DOHH2 (cell line): Measurements from ENCODE around the gene SLC43A2.

Experiments
- H3F3A ChIP-seq: fragments of 200-600 bp; sonication (generic), shearing (Covaris generic); 2 replicates; pipeline ENCODE4 v1.6.0; 2016; ENCODE audit warnings: antibody characterized with exemption, mild to moderate bottlenecking; ENCODE audit not compliant: control insufficient read depth, insufficient read depth
- H3K27ac ChIP-seq: fragments of 200-600 bp; sonication (generic); 2 replicates; pipeline ENCODE4 v1.5.1; 2014; ENCODE audit warnings: low read depth, mild to moderate bottlenecking, low read length, moderate library complexity
- H3K27me3 ChIP-seq: fragments of 200-600 bp; sonication (generic); 2 replicates; pipeline ENCODE4 v1.6.1; 2014; ENCODE audit warnings: mild to moderate bottlenecking, low read length, mixed read lengths; ENCODE audit not compliant: control insufficient read depth
- H3K36me3 ChIP-seq: fragments of 200-600 bp; sonication (generic); 2 replicates; pipeline ENCODE4 v1.6.1; 2014; ENCODE audit warnings: mild to moderate bottlenecking, low read length, moderate library complexity, mixed read lengths; ENCODE audit not compliant: control insufficient read depth
- H3K4me1 ChIP-seq: fragments of 200-600 bp; sonication (generic); 2 replicates; pipeline ENCODE4 v1.6.1; 2014; ENCODE audit warnings: mild to moderate bottlenecking, low read length, mixed read lengths; ENCODE audit not compliant: control insufficient read depth
- H3K4me2 ChIP-seq: fragments of 200-600 bp; sonication (generic); 2 replicates; pipeline ENCODE4 v1.6.0; 2014; ENCODE audit warnings: mild to moderate bottlenecking, low read length, moderate library complexity
- H3K4me3 ChIP-seq: fragments of 200-600 bp; sonication (generic); 2 replicates; pipeline ENCODE4 v1.5.1; 2014; ENCODE audit warnings: mild to moderate bottlenecking, low read length, mixed read lengths
- H3K79me2 ChIP-seq: fragments of 200-600 bp; sonication (generic); 2 replicates; pipeline ENCODE4 v1.6.1; 2014; ENCODE audit warnings: mild to moderate bottlenecking, low read length, mixed read lengths; ENCODE audit not compliant: control insufficient read depth
- H3K9me2 ChIP-seq: fragments of 200-600 bp; sonication (generic); replicated peaks from 2 replicates; pipeline ENCODE4 v1.6.1; 2014; ENCODE audit warnings: mild to moderate bottlenecking, low read length, mixed read lengths; ENCODE audit not compliant: control insufficient read depth
- H3K9me3 ChIP-seq: fragments of 200-600 bp; sonication (generic); 2 replicates; pipeline ENCODE4 v1.6.1; 2014; ENCODE audit warnings: antibody characterized with exemption, low read length, mixed read lengths; ENCODE audit not compliant: control insufficient read depth, insufficient read depth
- H4K20me1 ChIP-seq: fragments of 200-600 bp; sonication (generic); 2 replicates; pipeline ENCODE4 v1.6.0; 2014; ENCODE audit warnings: low read depth, mild to moderate bottlenecking, antibody characterized with exemption, low read length, moderate library complexity; ENCODE audit not compliant: control insufficient read depth, insufficient read depth
- EZH2phosphoT487 ChIP-seq: fragments of 200-600 bp; sonication (generic); IDR thresholded peaks from 2 replicates; pipeline ENCODE4 v1.6.1; 2017; ENCODE audit warnings: borderline replicate concordance, mild to moderate bottlenecking, antibody characterized with exemption, low read length, moderate library complexity, mixed read lengths
- TF ChIP-seq, protein P1 (sequence below): fragments of 200-600 bp; sonication (generic); IDR thresholded peaks from one replicate; pipeline ENCODE4 v1.5.1; 2014; ENCODE audit warnings: antibody characterized with exemption, mild to moderate bottlenecking, low read depth, low read length; ENCODE audit not compliant: poor library complexity, severe bottlenecking

The SLC43A2 gene

GRCh38 chr17:1651559-1651844 lies 22.9 kb upstream of the SLC43A2 start:
- Histone ChIP-seq H3K9me2 (no peaks in the 10 kb centered on the region), H3K4me1 (peaks cover 21% of the 10 kb centered on the region), H3F3A (peaks cover 19% of the 10 kb centered on the region), H3K4me2 (no peak overlapping the region), H3K27ac (no peak overlapping the region), H3K79me2 (no peaks in the 10 kb centered on the region), H3K9me3 (no peaks in the 10 kb centered on the region), H4K20me1 (0 out of 2 replicates have a peak, but pooled peaks cover 5% of the 10 kb centered on the region), H3K4me3 (no peak overlapping the region), H3K36me3 (peaks cover 66% of the 10 kb centered on the region), H3K27me3 (no peaks in the 10 kb centered on the region)
- TF ChIP-seq, protein P1, sequence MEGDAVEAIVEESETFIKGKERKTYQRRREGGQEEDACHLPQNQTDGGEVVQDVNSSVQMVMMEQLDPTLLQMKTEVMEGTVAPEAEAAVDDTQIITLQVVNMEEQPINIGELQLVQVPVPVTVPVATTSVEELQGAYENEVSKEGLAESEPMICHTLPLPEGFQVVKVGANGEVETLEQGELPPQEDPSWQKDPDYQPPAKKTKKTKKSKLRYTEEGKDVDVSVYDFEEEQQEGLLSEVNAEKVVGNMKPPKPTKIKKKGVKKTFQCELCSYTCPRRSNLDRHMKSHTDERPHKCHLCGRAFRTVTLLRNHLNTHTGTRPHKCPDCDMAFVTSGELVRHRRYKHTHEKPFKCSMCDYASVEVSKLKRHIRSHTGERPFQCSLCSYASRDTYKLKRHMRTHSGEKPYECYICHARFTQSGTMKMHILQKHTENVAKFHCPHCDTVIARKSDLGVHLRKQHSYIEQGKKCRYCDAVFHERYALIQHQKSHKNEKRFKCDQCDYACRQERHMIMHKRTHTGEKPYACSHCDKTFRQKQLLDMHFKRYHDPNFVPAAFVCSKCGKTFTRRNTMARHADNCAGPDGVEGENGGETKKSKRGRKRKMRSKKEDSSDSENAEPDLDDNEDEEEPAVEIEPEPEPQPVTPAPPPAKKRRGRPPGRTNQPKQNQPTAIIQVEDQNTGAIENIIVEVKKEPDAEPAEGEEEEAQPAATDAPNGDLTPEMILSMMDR, result no peak
- no peak for TF ChIP-seq EZH2phosphoT487

DNA sequence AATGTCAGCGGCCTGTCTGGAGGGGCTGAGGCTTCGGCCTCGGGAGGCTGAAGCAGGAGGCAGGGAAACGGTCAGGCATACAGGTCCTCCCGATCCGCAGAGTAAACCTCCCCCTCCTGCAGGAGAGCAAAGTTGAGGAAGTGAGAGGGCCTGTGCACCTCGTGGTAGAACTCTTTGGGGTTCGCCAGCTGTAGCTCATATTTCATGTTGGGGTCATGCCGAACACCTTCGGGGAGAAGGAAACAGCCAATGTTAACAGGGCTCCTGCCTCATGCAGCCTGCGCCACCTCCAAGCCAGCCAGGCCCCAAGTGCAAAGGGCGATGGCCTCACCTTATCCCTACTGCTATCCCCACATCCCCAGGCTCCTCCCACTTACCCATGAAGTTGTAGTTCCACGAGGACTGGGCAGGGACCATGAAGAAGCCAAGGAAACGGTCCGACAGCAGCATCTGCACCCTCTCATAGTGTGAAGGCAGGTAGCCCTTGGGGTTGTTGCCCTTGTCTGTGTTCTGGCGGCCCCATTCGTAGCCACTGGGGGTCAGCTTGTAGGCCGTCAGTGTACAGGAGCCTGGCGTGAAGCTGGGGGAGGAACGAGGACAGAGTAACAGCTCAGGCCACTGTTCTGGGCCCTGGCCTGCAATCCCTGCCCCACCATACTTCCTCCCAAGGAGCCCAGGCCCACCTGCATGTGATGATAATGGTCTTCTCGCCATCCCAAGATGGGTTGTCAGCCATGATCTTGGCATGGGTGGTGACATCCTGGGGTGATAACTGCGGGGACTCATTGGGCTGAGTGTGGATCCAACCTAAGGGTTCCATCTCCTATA lies 22.3 kb upstream of the SLC43A2 start:
- Histone ChIP-seq H3K9me3 (no peaks in the 10 kb centered on the region), H3K36me3 (peaks cover 60% of the 10 kb centered on the region), H3F3A (peaks cover 19% of the 10 kb centered on the region), H3K4me1 (peaks cover 21% of the 10 kb centered on the region), H4K20me1 (0 out of 2 replicates have a peak, but pooled peaks cover 5% of the 10 kb centered on the region), H3K79me2 (no peaks in the 10 kb centered on the region), H3K27ac (no peak overlapping the region), H3K4me2 (no peak overlapping the region), H3K9me2 (no peaks in the 10 kb centered on the region), H3K27me3 (no peaks in the 10 kb centered on the region), H3K4me3 (no peak overlapping the region)
- TF ChIP-seq, protein P1, result no peak
- TF ChIP-seq EZH2phosphoT487, result no peak

DNA sequence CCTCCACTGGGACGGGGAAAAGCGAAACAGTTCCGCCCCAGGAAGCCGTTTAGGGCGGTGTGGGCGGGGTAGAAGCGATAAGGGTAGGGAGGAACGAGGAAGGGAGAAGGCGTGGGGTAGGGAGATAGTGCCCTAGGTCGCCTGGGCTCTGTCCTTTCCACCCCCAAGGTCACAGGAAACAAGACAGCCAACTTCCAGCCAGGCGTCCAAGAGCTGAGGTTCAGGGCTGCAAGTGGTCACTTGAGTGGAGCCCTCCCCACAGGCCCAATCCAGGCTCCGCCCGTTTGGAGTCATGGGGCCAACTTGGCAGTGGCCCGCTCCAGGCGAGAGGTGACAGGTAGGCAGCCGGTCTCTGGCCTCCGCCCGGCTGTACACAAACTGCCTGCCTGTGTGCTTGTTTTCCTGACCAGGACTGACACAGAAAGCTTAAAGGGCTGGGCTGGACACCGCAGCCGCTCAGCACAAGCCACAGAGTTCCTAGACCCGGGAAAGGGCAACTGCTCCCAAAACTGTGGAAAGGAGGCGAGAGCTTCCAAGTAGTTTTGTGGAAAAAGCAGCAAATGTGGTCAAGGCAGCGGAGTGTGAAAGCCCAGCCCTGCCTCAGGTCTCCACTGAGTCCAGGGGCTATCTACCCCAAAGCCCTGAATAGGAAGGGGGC lies 21.3 kb upstream of the SLC43A2 start, which contains the start of gene RILP:
Gene RILP (minus strand): TSS at position 23 of the 658 bp plus-strand sequence. CDS start 62 bp downstream, outside the sequence.
- TF ChIP-seq, protein P1, result no peak
- TF ChIP-seq EZH2phosphoT487, result no peak
- Histone ChIP-seq H3K4me1 (peaks cover 30% of the 10 kb centered on the region), H3K4me3 (peak within 1 kb of the TSS; percentile 78), H3K27ac (peak within 1 kb of the TSS; percentile 46), H3K9me2 (no peaks in the 10 kb centered on the region), H3K4me2 (peak within 1 kb of the TSS; percentile 94), H3K27me3 (no peaks in the 10 kb centered on the region), H3K79me2 (no peaks in the 10 kb centered on the region), H3F3A (peaks cover 19% of the 10 kb centered on the region), H3K9me3 (no peaks in the 10 kb centered on the region), H3K36me3 (peaks cover 54% of the 10 kb centered on the region), H4K20me1 (0 out of 2 replicates have a peak, but pooled peaks cover 5% of the 10 kb centered on the region)
